ENCODE results near the gene MRPL39. TPM values are rescaled to one million over a fixed set of nuclear protein-coding genes. Genes with fewer than 3 reads are reported as not detected.

Gene MRPL39
- polyA plus RNA-seq, 3 donors = 5.1 to 22.3 (median 15.5) TPM

GRCh38 chr21:25619198-25619597 is 11.9 kb upstream of the MRPL39 start:
- no peak for TF ChIP-seq CTCF (IDR thresholded peaks at IDR 0.05)
- no peaks in the 10 kb centered on the region for H3K36me3 Mint-ChIP-seq
- H2AFZ ChIP-seq (ENCODE audit: insufficient read depth, low read depth, low read length, poor library complexity, severe bottlenecking) = no peak overlapping the region
- H3K79me2 ChIP-seq (ENCODE audit: insufficient read depth, low read length) = no peaks in the 10 kb centered on the region
- H3K36me3 ChIP-seq (replicated peaks in 1 of 2; ENCODE audit: control insufficient read depth in 1 of 2, insufficient read depth in 2 of 2, low read length in 2 of 2) = no peaks in the 10 kb centered on the region
- H3K4me3 Mint-ChIP-seq = no peak overlapping the region
- H3K9me3 ChIP-seq (replicated peaks in 1 of 2; ENCODE audit: control insufficient read depth in 1 of 2, insufficient read depth in 1 of 2, low read length in 2 of 2) = no peaks in the 10 kb centered on the region
- no peak overlapping the region for H3K27ac ChIP-seq (ENCODE audit: low read depth in 1 of 2, low read length in 2 of 2)
- H3K27me3 ChIP-seq (ENCODE audit: control insufficient read depth in 2 of 2, insufficient read depth in 2 of 2, low read length in 2 of 2) = no peaks in the 10 kb centered on the region
- no peaks in the 10 kb centered on the region for H3K27me3 Mint-ChIP-seq (ENCODE audit: low read depth in 3 of 3)
- H3K4me1 Mint-ChIP-seq = no peaks in the 10 kb centered on the region
- DNase-seq = no peak
- H3K9me3 Mint-ChIP-seq = no peaks in the 10 kb centered on the region
- no peaks in the 10 kb centered on the region for H3K4me1 ChIP-seq (ENCODE audit: control insufficient read depth in 1 of 2, insufficient read depth in 2 of 2, low read length in 2 of 2)
- no peak overlapping the region for H3K4me2 ChIP-seq (replicated peaks; ENCODE audit: extremely low read depth, low read length, poor library complexity, severe bottlenecking)
- WGBS (ENCODE audit: insufficient coverage) = 100% methylated on average over 2 of the region's 2 CpGs
- no peak overlapping the region for H3K9ac ChIP-seq (ENCODE audit: insufficient read depth, low read length, poor library complexity, severe bottlenecking)
- intact Hi-C loops (cut with micrococcal nuclease) = loop anchor here in 1 of 2 donors (10.0 kb wide), 1 partner anchor 246 kb away; no protein-coding TSS in a partner anchor
- no peak overlapping the region for H3K27ac Mint-ChIP-seq
- H4K20me1 ChIP-seq (ENCODE audit: insufficient read depth, low read length) = no peaks in the 10 kb centered on the region
- no peak overlapping the region for H3K4me3 ChIP-seq (replicated peaks in 1 of 3; ENCODE audit: low read depth in 2 of 3, low read length in 3 of 3)

GRCh38 chr21:25615880-25616279 is 8.6 kb upstream of the MRPL39 start:
- WGBS (ENCODE audit: insufficient coverage) = no CpG with 5 or more reads among the region's 3 CpGs

More at GRCh38 chr21:25615880-25616279, 8.6 kb upstream of the MRPL39 start:
- Mint-ChIP-seq H3K27me3 (ENCODE audit: low read depth in 3 of 3) (no peaks in the 10 kb centered on the region), H3K4me1 (no peaks in the 10 kb centered on the region), H3K9me3 (no peaks in the 10 kb centered on the region), H3K36me3 (no peaks in the 10 kb centered on the region), H3K4me3 (no peak overlapping the region), H3K27ac (no peak overlapping the region)
- no peaks in the 10 kb centered on the region for H3K36me3 ChIP-seq (replicated peaks in 1 of 2; ENCODE audit: control insufficient read depth in 1 of 2, insufficient read depth in 2 of 2, low read length in 2 of 2)
- H3K79me2 ChIP-seq (ENCODE audit: insufficient read depth, low read length) = no peaks in the 10 kb centered on the region
- H4K20me1 ChIP-seq (ENCODE audit: insufficient read depth, low read length) = no peaks in the 10 kb centered on the region
- no peak overlapping the region for H2AFZ ChIP-seq (ENCODE audit: insufficient read depth, low read depth, low read length, poor library complexity, severe bottlenecking)
- no peaks in the 10 kb centered on the region for H3K27me3 ChIP-seq (ENCODE audit: control insufficient read depth in 2 of 2, insufficient read depth in 2 of 2, low read length in 2 of 2)
- TF ChIP-seq CTCF (IDR thresholded peaks at IDR 0.05) = no peak
- no peaks in the 10 kb centered on the region for H3K4me1 ChIP-seq (ENCODE audit: control insufficient read depth in 1 of 2, insufficient read depth in 2 of 2, low read length in 2 of 2)
- H3K27ac ChIP-seq (ENCODE audit: low read depth in 1 of 2, low read length in 2 of 2) = no peak overlapping the region
- no peaks in the 10 kb centered on the region for H3K9me3 ChIP-seq (replicated peaks in 1 of 2; ENCODE audit: control insufficient read depth in 1 of 2, insufficient read depth in 1 of 2, low read length in 2 of 2)
- no peak overlapping the region for H3K4me3 ChIP-seq (replicated peaks in 1 of 3; ENCODE audit: low read depth in 2 of 3, low read length in 3 of 3)
- no peak overlapping the region for H3K9ac ChIP-seq (ENCODE audit: insufficient read depth, low read length, poor library complexity, severe bottlenecking)
- H3K4me2 ChIP-seq (replicated peaks; ENCODE audit: extremely low read depth, low read length, poor library complexity, severe bottlenecking) = no peak overlapping the region
- no peak for DNase-seq
- intact Hi-C loops (cut with micrococcal nuclease) = loop anchor here in 1 of 2 donors (10.0 kb wide), 1 partner anchor 249 kb away; no protein-coding TSS in a partner anchor
